ENCODE data around the gene SAP30BP. TPM values are rescaled to one million over a fixed set of nuclear protein-coding genes. Genes with fewer than 3 reads are reported as not detected.

The SAP30BP gene
- total RNA-seq, 1 experiment from 2014 or later, result 149 TPM

DNA sequence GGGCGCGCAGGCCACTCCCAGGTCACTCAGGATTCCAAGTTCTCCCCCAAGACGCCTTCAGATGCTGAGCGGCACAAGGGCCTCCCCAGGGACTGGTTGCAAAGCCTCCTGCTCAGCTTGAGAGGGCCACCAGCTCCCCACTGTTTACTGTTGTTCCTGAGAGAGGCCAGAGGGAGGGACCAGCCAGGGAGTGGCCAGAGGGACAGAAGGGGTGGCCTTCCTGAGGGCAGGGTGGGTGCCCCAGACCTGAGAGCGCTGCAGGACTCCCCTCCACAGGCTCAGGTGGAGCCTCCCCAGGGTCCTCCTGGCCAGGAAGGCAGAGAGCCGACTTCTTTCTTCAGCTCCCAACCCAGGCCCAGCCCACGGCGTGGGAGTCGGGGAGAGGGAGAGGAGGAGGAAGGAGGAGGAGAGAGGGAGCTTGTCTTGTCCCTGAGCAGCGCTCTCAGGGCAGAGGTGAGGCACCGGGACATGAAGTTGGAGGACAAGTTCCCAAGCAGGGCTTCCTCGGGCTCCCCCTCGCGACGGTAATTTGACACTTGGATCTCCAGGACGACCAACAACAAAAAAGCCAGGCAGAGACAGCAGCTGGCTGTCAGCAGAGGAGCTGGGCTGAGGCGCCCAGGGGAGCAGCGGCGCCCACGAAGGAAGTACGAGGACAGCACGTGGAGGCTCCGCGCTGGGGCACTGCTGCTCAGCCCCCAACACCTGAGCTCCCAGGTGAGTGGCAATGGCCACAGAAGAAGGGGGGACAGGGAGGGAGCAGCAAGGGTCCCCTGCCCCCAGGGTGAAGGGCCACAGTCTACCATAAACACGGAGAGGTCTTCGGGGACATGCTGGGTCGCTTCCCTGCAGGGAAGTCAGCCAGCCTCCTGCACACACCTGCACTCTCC is 33.4 kb upstream of the SAP30BP start:
- Histone ChIP-seq H2AFZ (ENCODE audit: low read depth, low read length, poor library complexity, severe bottlenecking) (no peak overlapping the region), H4K20me1 (ENCODE audit: insufficient read depth) (no peaks in the 10 kb centered on the region), H3K4me3 (replicated peaks in 1 of 2; ENCODE audit: low read depth in 1 of 2, low read length in 2 of 2) (peak overlapping the region in 1 of 2 experiments; percentile 6; a peak in 1 of 4 replicates), H3K4me1 (ENCODE audit: control insufficient read depth in 1 of 2, insufficient read depth in 2 of 2, low read length in 2 of 2) (peaks cover 15 to 22% of the 10 kb centered on the region in 2 experiments), H3K9me2 (ENCODE audit: insufficient read depth) (no peaks in the 10 kb centered on the region), H3K9me3 (ENCODE audit: control insufficient read depth in 1 of 2, insufficient read depth in 1 of 2, low read depth in 1 of 2, low read length in 2 of 2) (no peaks in the 10 kb centered on the region), H3K27me3 (ENCODE audit: insufficient read depth, low read length) (no peaks in the 10 kb centered on the region), H3K36me3 (ENCODE audit: control insufficient read depth in 1 of 2, insufficient read depth in 2 of 2, low read length in 2 of 2) (0 out of 4 replicates have a peak, but pooled peaks cover 0 to 2% of the 10 kb centered on the region in 2 experiments), H3K79me2 (ENCODE audit: insufficient read depth, low read length) (no peaks in the 10 kb centered on the region), H3K9ac (ENCODE audit: low read length) (peak overlapping the region; percentile 47), H3K27ac (ENCODE audit: low read depth, low read length) (peak overlapping the region; percentile 73), H3K4me2 (ENCODE audit: low read length) (peak overlapping the region; percentile 60)
- ATAC-seq (peak; percentile 76), DNase-seq (ENCODE audit: low read depth, low spot score) (peak; percentile 80)
- BruUV-seq (replicated peaks), result no TSS peak
- TF ChIP-seq POLR2AphosphoS5 (IDR thresholded peaks at IDR 0.05; ENCODE audit: low read depth, low read length) (0 out of 2 replicates have a peak, but pooled peaks have one; percentile 19), ELF1 (IDR thresholded peaks at IDR 0.05; ENCODE audit: borderline replicate concordance, low read depth) (no peak), TCF7L2 (IDR thresholded peaks at IDR 0.05; ENCODE audit: borderline replicate concordance, extremely low read depth, insufficient read depth, insufficient read length) (peak; percentile 11)
- TF ChIP-seq, protein P1, sequence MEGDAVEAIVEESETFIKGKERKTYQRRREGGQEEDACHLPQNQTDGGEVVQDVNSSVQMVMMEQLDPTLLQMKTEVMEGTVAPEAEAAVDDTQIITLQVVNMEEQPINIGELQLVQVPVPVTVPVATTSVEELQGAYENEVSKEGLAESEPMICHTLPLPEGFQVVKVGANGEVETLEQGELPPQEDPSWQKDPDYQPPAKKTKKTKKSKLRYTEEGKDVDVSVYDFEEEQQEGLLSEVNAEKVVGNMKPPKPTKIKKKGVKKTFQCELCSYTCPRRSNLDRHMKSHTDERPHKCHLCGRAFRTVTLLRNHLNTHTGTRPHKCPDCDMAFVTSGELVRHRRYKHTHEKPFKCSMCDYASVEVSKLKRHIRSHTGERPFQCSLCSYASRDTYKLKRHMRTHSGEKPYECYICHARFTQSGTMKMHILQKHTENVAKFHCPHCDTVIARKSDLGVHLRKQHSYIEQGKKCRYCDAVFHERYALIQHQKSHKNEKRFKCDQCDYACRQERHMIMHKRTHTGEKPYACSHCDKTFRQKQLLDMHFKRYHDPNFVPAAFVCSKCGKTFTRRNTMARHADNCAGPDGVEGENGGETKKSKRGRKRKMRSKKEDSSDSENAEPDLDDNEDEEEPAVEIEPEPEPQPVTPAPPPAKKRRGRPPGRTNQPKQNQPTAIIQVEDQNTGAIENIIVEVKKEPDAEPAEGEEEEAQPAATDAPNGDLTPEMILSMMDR (IDR thresholded peaks at IDR 0.05 in 2 of 3, conservative IDR thresholded peaks at IDR 0.05 in 1 of 3; ENCODE audit: borderline replicate concordance in 1 of 3, insufficient read depth in 1 of 3, low read depth in 2 of 3, low read length in 2 of 3), result peak; percentile 77 to 86 (median 80)
- ChIA-PET POLR2A (interaction anchor here (1.0 to 2.4 kb wide), 5 partner anchors 9 to 146 kb away, joined by 3 to 17 read pairs (median 5); a partner anchor contains a TSS), RAD21 (ENCODE audit: low non-redundant PET in 1 of 2, low total read pairs in 2 of 2, uncharacterized antibody in 2 of 2, unreplicated experiment in 2 of 2) (interaction anchor here (0.9 to 2.8 kb wide), 12 partner anchors 13 to 116 kb away, joined by 3 to 18 read pairs (median 6); no protein-coding TSS in a partner anchor), CTCF (interaction anchor here (0.8 to 2.8 kb wide), 44 partner anchors 8 to 209 kb away, joined by 3 to 169 read pairs (median 6); partner anchors contain the start of genes GALK1, ITGB4, RECQL5 and SAP30BP)
- intact Hi-C loops (cut with micrococcal nuclease), result loop anchor here (1.0 to 5.0 kb wide), 3 partner anchors 20 to 116 kb away; partner anchors contain the start of genes CASKIN2 and TSEN54
